ENCODE results near the gene IL17RB.
A peak's percentile ranks its signal among the peaks of the same experiment; 100 is the strongest.

Gene IL17RB, protein sequence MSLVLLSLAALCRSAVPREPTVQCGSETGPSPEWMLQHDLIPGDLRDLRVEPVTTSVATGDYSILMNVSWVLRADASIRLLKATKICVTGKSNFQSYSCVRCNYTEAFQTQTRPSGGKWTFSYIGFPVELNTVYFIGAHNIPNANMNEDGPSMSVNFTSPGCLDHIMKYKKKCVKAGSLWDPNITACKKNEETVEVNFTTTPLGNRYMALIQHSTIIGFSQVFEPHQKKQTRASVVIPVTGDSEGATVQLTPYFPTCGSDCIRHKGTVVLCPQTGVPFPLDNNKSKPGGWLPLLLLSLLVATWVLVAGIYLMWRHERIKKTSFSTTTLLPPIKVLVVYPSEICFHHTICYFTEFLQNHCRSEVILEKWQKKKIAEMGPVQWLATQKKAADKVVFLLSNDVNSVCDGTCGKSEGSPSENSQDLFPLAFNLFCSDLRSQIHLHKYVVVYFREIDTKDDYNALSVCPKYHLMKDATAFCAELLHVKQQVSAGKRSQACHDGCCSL

DNA sequence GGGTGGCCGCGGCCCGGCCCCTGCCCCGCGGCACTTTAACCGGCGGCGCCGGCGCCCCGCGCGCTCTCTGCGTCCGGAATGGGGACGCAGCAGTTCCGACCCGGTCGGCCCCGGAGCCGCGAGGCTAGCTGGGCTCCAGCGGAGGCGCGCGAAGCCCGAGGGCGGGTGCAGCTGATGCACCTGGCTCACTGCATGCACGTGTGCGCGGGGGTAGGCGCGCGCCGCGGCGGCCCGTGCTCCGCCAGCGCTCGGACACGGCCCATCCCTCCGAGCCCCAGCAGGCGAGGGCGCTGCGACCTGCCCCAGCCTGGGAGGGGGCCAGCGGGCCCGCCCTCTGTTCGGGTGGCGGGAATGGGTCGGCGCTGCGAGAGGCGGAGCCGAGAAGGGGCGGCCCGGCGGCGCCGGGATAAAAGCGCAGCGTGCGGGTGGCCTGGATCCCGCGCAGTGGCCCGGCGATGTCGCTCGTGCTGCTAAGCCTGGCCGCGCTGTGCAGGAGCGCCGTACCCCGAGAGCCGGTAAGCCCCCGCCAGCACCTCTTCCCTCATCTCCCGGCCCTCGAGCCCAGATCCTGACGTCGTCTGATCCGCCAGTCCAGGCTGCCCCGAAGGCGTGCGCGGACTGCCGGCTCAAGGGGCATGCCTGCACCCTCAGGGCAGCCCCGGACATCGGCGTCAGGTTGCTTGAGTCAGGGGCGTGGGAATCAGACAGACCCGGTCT is at the start of gene IL17RB, which contains the start of gene CHDH:
IL17RB (plus strand) TSS at position 435 of the 717 bp plus-strand sequence; CDS start at position 456, 21 bp downstream.
CHDH (minus strand) TSS at position 286 of the 717 bp plus-strand sequence. CDS start 22,411 bp downstream, outside the sequence.
- DNase-seq: peak in 47 of 51 donors; percentile 8 to 86 (median 68)

DNA sequence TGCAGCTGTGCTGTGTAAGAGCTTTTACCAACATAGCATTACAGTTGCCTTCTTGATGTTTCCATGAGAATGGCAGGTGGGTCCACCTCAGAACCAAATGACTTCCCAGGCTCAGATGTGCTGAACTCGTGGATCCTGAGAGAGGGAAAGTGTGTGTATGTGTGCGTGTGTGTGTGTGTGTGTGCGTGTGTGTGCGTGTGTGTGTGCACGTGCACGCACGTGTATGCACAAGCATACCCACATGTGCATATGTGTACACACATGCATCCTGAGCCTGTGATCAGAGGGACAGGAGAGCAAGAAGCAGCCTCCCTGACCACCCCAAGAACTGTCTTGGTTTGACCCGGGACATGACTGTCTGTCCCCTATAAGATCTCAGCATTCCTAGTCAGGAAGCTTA is 48.2 kb upstream of the IL17RB start:
- no peak for DNase-seq

DNA sequence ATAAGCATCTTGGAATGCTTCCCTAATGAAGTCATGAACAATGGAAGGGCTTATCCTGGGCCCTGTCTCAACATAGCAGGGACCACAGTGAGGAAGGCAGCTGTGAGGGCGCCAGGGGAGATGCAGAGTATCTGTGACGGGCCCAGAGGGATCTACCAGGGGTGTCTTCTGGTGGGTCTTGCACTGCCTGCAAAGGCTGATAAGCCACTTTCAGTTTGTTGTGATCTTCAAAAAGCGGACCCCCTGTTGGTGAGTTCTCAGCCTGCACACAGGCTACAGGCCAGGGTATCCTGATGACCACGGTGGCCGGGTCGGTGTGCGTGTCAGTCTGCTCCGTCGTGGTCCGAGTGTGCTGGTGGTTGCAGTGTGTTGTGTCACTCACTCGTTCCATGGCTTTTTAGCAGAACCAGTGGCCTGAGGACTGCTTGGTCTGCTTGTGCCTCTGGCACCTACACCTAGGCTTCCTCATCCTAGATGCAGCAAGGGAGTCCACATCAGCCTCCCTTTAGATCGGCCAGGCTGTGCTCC is 47.0 kb upstream of the IL17RB start:
- no peak for DNase-seq

DNA sequence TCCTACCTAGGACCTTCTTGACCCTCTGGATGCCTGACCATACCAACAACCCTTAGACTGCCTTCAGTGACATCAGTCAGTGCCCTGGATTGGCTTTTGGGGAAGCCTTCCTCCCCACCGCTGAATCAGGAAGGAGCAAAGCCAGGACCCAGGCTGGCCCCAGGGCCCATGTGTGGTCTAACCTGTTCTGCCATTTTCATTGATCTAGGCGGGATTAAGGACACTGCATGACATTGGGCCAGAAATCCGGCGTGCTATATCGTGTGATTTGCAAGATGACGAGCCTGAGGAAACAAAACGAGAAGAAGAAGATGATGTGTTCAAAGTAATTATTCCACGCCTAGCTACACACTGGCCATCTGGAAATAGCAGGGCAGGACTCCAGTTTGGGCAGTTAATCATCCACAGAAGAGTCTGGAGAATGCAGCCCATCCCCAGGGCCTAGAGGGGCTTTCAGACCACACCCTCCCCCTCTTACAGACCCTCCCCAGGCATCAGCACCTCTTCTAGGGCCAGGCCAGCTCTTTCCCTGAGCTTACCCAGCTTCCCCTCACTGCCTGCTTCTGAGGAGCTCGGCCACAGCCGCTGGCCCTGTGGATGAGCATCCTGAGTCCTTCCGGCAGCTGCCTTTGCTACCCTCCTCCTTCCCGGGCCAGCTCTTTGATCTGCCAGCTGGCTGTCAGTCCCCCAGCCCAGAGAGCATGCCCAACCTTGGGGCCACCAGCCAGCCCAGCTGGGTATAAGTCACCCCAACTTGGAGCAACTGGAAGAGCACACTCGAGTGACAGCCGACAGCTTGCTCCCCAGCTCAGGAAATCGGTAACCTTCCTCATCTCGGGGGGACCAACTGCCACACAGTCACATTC is 46.1 kb upstream of the IL17RB start:
- no peak for DNase-seq

DNA sequence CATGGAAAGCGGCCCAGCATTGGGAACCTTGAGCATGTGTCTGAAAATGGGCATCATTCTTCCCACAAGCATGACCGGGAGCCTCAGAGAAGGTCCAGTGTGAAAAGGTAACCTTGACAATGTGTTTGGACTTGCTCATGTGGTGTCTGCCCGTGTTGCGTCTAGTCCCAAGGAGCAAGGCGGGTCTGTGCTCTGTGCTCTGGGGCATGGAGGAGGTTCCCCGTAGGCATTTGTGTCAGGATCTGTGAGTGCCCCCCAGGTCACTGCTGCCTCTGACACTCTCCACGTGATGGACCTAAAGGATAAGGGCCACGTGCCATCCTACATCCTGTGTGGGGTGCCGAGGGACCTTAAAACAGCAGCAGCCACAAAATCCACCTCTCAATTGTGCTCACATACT is 45.0 kb upstream of the IL17RB start:
- no peak for DNase-seq

DNA sequence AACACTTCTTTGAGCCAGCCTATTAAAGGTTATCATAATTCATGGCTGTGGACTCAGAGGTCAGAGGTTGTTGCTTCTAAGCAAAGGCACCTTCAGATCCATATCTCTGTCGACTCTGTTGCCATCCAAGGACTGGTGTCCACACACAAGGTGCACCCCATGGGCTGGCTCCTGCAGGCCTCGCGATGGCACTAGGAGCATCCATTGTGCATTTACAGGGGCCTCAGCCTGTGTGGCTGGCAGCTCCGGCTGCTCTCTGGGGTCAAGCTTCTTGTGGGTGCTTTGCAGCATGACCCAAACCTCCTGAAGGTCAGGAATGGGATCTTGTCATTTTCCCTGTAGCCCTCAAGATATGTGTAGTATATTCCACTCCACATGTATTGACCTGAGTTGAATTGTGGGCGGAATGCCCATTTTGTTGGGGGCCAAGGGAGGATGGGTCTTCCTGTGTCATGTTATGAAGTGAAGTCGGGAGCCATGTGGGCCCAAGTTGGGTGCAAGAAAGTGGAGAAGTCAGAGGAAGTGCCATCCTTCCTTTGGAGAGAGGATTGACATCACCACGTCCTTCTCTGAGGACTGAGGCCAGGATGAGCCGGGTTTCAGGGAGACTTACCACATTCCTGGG is 44.0 kb upstream of the IL17RB start:
- DNase-seq: no peak

DNA sequence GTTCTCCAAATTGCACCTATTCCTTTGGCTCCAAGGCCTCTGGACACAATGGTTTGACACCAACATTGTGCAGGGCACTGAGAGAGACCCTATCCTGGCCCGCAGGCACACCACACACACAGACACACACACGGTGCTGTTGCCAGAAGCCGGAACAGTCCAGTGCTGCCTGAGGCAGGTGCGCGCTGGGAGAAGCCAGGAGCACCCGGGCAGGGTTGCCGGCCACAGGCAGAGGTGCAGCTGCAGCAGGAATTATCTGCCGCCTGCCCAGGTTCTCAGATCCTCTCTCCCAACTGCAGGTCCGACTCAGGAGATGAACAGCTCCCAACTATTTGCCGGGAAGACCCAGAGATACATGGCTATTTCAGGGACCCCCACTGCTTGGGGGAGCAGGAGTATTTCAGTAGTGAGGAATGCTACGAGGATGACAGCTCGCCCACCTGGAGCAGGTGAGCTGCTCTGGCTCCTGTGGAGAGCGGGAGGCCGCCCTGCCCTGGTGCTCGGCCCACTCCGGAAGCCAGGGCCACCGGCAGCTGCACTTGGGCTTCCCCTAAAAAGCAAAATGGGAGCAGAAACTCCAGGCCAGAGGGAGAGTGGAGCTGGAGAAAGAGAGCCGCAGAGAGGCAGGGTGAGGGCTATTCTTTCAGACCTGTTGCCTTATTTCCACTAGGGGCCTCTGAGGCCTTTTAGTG is 43.1 kb upstream of the IL17RB start:
- no peak for DNase-seq

DNA sequence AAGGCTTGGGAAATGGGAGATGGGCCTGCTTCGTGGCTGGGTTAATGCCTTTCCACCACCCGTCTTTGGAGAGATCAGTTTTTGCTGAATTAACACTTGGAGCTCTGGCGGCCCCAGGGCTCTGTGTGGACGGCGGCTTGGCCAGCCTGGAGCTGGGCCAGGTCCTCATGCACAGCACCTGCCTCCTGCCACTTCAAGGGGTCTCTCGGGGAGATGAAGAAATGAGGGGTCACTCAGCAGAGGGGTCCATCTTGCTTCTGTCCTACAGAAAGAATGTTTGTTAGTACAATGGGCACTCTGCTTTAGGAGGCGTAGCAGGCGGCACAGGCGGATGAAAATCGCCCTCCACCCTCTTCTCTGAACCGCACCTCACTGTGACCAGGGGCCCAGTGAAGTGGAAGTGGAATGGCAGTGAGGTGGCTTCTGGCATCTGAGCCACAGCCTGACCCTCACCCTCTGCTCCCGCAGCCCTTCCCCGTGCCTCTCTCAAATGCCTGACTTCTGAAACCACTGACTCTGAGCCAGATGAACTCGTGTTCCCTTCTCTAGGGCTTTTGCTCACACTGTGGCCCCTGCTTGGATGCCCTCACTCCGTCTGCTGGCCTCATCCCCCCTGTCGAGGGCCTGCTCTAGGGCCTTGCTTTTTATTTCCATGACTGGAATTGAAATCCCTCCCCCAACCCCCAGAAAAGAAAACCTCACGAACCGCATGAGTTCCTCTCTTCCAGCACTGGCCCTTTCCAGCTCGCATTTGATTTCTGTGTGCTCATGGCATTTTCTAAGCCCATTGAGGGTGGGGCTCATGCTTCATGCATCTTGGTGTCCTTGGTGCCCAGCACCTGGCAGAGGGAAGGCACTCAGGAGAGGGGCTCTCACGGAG is 42.3 kb upstream of the IL17RB start:
- DNase-seq: no peak

DNA sequence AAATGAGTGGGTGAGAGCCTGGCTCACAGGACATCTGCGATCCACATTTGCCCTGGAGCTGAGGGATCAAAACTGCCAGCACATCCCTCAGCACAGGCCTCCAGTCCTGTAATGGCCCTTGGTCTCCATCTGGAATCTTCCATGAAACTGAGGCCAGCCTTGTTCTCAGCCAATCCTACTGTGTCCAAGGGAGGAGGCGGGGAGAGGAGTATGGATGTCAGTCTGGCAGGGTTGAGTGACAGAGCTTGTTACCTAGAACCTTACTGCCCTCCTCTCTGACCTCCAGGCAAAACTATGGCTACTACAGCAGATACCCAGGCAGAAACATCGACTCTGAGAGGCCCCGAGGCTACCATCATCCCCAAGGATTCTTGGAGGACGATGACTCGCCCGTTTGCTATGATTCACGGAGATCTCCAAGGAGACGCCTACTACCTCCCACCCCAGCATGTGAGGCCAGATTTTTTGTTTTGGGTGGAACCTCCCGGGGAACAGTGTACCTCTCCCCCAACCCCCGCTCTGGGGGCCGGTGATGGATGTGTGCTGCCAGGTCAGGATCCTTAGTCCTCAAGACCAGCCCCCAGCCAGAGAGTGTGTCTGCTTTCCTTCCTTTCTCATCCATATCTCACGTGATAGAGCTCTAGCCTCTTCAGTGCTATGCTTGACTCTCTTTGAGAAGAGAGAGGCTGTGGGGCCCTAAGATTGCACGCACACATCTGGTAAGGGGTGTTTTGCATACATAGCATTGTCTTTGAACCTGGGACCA is 41.5 kb upstream of the IL17RB start:
- DNase-seq: peak in 2 of 51 donors; percentile 26 to 65

DNA sequence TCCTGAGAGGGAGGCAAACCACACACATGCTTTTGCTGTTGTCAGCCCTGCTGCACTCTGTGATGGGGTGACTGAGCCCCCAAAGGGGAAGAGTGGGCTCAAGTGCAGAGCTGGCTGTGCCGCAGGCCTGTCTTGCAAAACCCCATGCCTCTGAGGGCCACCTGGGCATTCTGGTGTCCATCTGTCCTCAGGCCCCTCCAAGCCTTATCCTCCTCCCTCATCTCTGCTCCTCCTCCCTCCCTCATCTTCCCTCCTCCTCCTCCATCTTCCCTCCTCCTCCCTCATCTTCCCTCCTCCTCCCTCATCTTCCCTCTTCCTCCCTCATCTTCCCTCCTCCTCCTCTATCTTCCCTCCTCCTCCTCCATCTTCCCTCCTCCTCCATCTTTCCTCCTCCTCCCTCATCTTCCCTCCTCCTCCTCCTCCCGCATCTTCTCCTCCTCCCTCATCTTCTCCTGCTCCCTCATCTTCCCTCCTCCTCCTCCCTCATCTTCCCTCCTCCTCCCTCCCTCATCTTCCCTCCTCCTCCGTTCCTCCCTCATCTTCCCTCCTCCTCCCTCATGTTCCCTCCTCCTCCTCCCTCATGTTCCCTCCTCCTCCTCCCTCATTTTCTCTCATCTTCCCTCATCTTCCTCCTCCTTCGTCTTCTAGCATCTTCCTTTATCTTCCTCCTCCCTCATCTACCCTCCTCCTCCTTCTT is 40.8 kb upstream of the IL17RB start:
- DNase-seq: no peak

DNA sequence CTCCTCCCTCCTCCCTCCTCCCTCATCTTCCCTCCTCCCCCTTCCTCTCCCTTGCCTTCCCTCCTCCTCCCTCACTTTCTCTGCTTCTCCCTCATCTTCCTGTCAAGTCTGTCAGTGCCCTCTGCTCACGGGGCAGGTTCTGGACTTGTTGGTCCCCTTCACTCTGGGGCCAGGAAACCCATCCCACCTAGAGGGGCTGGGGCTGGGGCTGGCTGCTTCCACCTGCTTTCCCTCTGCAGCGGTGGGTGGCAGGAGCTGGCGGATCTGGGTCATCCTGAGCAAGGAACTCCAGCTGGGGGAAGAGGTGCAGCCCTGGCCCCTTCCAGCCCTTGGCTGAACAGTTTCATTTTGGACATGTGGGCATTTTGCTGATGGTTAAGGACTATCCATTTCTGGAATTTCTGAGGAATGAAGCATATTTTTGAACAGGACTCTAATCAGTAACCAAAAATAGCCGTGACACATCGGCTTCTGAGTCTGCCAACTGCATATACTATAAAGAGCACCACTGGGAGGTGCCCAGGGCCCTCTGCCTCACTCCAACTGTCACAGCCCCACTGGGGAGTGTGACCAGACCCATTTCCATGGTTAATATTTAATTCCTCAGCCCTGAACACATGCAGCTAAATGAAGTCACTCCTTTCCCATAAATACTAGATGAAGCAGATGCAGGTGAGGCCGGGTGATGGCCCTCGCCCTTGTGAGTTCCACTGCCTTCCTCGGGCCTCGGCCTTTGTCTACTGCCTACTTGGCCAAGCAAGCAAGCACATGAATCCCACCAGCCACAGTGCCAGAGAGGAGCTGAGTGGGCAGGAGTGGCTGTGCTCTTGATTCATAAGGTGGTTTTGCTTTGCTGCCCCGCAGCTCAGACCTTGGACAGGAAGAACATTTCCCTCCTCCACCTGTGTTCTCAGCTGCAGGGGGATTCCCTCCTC is 39.9 kb upstream of the IL17RB start:
- peak in 1 of 51 donors; percentile 39 for DNase-seq

DNA sequence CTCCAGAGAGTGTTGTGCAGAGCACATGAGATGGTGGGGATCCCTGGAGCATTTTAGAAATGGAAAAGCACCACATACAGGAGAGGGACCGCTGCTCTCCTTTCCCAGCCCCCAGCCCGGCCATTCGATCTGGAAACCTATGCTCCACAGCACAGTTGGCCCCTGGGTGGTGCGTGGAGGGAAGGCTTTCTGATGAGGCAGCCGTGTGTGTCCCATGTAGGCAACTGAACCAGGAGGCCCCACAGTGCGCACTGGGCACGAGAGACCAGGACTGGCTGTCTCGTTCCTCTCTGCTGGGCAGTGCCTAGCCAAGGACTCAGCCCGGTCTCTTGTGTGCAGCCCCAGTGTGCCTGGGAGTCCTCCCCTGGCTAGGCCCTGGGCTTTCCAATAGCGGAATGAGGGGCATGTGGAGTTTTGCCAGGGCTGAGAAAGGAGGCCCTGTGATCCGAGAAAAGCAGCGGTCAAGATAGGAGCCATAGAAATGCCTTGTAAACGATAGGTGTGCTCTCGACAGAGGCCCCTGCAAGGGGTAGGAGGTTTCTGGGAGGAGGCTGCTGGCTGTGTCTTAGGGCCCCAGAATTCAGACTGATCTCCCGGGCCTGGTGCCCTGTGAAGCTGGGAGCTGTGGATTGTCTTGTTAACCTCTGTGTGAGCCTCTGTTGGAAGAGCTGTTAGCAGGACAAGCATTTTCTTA is 39.1 kb upstream of the IL17RB start:
- DNase-seq: no peak

DNA sequence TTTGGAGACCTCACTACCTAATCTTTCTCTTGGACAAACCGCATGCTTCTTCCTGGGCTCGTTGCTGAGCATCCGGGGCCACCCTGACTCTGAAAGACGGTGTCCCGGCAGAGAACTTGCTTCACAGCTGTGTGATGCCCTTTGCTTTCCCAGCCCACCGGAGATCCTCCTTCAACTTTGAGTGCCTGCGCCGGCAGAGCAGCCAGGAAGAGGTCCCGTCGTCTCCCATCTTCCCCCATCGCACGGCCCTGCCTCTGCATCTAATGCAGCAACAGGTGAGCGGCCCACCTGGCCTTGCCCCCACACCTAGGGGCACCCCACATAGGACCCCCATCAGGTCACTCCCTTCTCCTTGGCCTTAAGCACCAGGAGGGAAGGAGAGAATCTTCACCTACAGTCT is 37.9 kb upstream of the IL17RB start:
- no peak for DNase-seq

DNA sequence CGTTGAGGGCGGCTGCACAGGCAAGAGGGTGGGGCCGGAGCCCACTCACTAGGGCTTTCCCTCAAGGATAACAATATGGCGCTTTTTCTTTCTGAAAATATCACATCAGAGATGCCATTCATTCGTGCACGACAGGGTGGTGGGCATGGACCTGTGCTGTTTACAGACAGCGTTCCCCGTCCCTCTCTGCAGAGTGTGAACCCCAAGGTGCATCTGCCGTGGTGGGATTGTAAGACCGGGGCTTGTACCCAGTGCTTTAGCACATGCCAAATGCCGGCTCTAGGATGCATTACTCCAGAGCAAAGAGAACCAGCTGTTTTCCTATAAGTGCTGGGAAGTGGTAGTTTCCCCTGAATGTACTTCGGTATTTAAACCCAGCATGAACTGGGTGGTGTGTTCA is 37.1 kb upstream of the IL17RB start:
- no peak for DNase-seq

DNA sequence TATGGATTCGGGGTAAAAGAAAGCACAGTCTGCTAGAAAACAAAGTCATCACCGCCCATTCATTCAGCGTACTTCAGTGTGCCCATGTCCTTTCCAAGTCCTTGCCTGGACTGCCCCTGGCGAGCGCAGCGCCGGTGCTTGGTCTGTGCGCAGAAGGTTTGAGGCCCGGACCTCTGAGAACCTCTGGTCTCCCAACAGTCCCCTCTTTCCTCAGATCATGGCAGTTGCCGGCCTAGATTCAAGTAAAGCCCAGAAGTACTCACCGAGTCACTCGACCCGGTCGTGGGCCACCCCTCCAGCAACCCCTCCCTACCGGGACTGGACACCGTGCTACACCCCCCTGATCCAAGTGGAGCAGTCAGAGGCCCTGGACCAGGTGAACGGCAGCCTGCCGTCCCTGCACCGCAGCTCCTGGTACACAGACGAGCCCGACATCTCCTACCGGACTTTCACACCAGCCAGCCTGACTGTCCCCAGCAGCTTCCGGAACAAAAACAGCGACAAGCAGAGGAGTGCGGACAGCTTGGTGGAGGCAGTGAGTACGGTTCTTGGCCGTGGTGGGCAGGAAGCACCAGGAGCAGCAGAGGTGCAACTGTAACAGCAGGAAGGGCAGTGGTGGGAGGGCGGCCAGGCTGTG is 36.5 kb upstream of the IL17RB start:
- DNase-seq: no peak
